Nephron progenitor cell (in vitro differentiated cells): ENCODE measurements around the gene MYL4.

ENCODE experiments used
- DNase-seq: peaks from one replicate; pipeline ENCODE4 v3.0.0; 2021
- H3K27ac Mint-ChIP-seq: 2 replicates; pipeline ENCODE4 v1.8.0; 2021; ENCODE audit warnings: mild to moderate bottlenecking, moderate library complexity, mixed read lengths
- H3K27me3 Mint-ChIP-seq: 2 replicates; pipeline ENCODE4 v1.8.0; 2021; ENCODE audit warnings: mild to moderate bottlenecking, low read depth, mixed read lengths; ENCODE audit not compliant: poor library complexity
- H3K36me3 Mint-ChIP-seq: 2 replicates; pipeline ENCODE4 v1.8.0; 2021; ENCODE audit warnings: low read depth, mixed read lengths
- H3K4me1 Mint-ChIP-seq: 2 replicates; pipeline ENCODE4 v1.8.0; 2021; ENCODE audit warnings: mixed read lengths
- H3K4me3 Mint-ChIP-seq: 2 replicates; pipeline ENCODE4 v1.8.0; 2021; ENCODE audit warnings: mild to moderate bottlenecking, moderate library complexity, mixed read lengths
- H3K9me3 Mint-ChIP-seq: 2 replicates; pipeline ENCODE4 v1.8.0; 2021; ENCODE audit warnings: mild to moderate bottlenecking, moderate library complexity, mixed read lengths
- CTCF ChIP-seq: fragments of 200-600 bp; sonication (generic); IDR thresholded peaks from 2 replicates; pipeline ENCODE4 v1.5.0; 2021; ENCODE audit warnings: antibody characterized with exemption

The MYL4 gene

GRCh38 chr17:47201166-47201565 is 8.0 kb upstream of the MYL4 start:
- no peak for TF ChIP-seq CTCF

GRCh38 chr17:47203984-47204721 is 5.0 kb upstream of the MYL4 start:
- peaks cover 6% of the 10 kb centered on the region for H3K27me3 Mint-ChIP-seq
- no peak for TF ChIP-seq CTCF
- no peaks in the 10 kb centered on the region for H3K36me3 Mint-ChIP-seq
- H3K4me3 Mint-ChIP-seq = no peak overlapping the region
- H3K4me1 Mint-ChIP-seq = peaks cover 61% of the 10 kb centered on the region
- H3K9me3 Mint-ChIP-seq = peaks cover 9% of the 10 kb centered on the region
- DNase-seq = no peak
- H3K27ac Mint-ChIP-seq = no peak overlapping the region

More at GRCh38 chr17:47201166-47201565, 8.0 kb upstream of the MYL4 start:
- DNase-seq = no peak
- peaks cover 10% of the 10 kb centered on the region for H3K9me3 Mint-ChIP-seq
- H3K4me1 Mint-ChIP-seq = peaks cover 34% of the 10 kb centered on the region
- H3K36me3 Mint-ChIP-seq = no peaks in the 10 kb centered on the region
- no peak overlapping the region for H3K4me3 Mint-ChIP-seq
- H3K27me3 Mint-ChIP-seq = peaks cover 13% of the 10 kb centered on the region
- no peak overlapping the region for H3K27ac Mint-ChIP-seq

GRCh38 chr17:47204722-47205418 is 4.3 kb upstream of the MYL4 start:
- no peak for TF ChIP-seq CTCF
- H3K27me3 Mint-ChIP-seq = peaks cover 5% of the 10 kb centered on the region
- no peaks in the 10 kb centered on the region for H3K36me3 Mint-ChIP-seq
- no peak for DNase-seq
- H3K27ac Mint-ChIP-seq = peak overlapping the region; percentile 74
- H3K9me3 Mint-ChIP-seq = peaks cover 9% of the 10 kb centered on the region
- H3K4me1 Mint-ChIP-seq = peaks cover 68% of the 10 kb centered on the region
- peak overlapping the region; percentile 26 for H3K4me3 Mint-ChIP-seq

GRCh38 chr17:47205419-47205963 is 3.7 kb upstream of the MYL4 start:
- peak overlapping the region; percentile 26 for H3K4me3 Mint-ChIP-seq
- peak overlapping the region; percentile 74 for H3K27ac Mint-ChIP-seq
- DNase-seq = peak; percentile 31
- peaks cover 3% of the 10 kb centered on the region for H3K27me3 Mint-ChIP-seq
- peaks cover 70% of the 10 kb centered on the region for H3K4me1 Mint-ChIP-seq
- peaks cover 9% of the 10 kb centered on the region for H3K9me3 Mint-ChIP-seq
- no peak for TF ChIP-seq CTCF
- no peaks in the 10 kb centered on the region for H3K36me3 Mint-ChIP-seq

GRCh38 chr17:47207143-47208067 is 1.7 kb upstream of the MYL4 start:
- no peak for DNase-seq
- H3K27me3 Mint-ChIP-seq = no peaks in the 10 kb centered on the region
- H3K36me3 Mint-ChIP-seq = no peaks in the 10 kb centered on the region
- H3K9me3 Mint-ChIP-seq = peaks cover 9% of the 10 kb centered on the region
- no peak overlapping the region for H3K27ac Mint-ChIP-seq
- H3K4me1 Mint-ChIP-seq = peaks cover 73% of the 10 kb centered on the region
- no peak for TF ChIP-seq CTCF
- H3K4me3 Mint-ChIP-seq = no peak overlapping the region
